WTC11 (cell line): ENCODE data around the gene FBXO24.

Experiments used
- CREB1 ChIP-seq: sonication (generic); formaldehyde crosslinking; IDR thresholded peaks from 2 replicates; pipeline ENCODE4 v1.8.0; 2023; ENCODE audit warnings: mild to moderate bottlenecking, missing genetic modification reagents
- JUN ChIP-seq: sonication (generic); formaldehyde crosslinking; IDR thresholded peaks from 2 replicates; pipeline ENCODE4 v1.8.0; 2023; ENCODE audit warnings: mild to moderate bottlenecking, missing genetic modification reagents
- MYBL2 ChIP-seq: sonication (generic); formaldehyde crosslinking; IDR thresholded peaks from 2 replicates; pipeline ENCODE4 v1.8.1; 2023; ENCODE audit warnings: mild to moderate bottlenecking, moderate library complexity, missing genetic modification reagents
- PRRX2 ChIP-seq: fragments of 250-450 bp; sonication (Bioruptor Pico); IDR thresholded peaks from 2 replicates; pipeline ENCODE4 v1.8.0; 2021; ENCODE audit warnings: mild to moderate bottlenecking
- ZNF671 ChIP-seq: fragments of 250-450 bp; sonication (Bioruptor Pico); IDR thresholded peaks from 2 replicates; pipeline ENCODE4 v1.8.0; 2021; ENCODE audit warnings: mild to moderate bottlenecking
- TF ChIP-seq, protein P1 (sequence below): fragments of 200-600 bp; IDR thresholded peaks from 2 replicates; pipeline ENCODE4 v1.8.0; 2022; ENCODE audit warnings: antibody characterized with exemption
- TF ChIP-seq, protein P2 (sequence below): sonication (generic); formaldehyde crosslinking; IDR thresholded peaks from 2 replicates; pipeline ENCODE4 v1.8.1; 2023; ENCODE audit warnings: mild to moderate bottlenecking, missing genetic modification reagents, moderate library complexity

GRCh38 chr7:100540073-100540723 lies 45.9 kb upstream of the FBXO24 start:
- TF ChIP-seq PRRX2 (CRISPR knock-in tag) (no peak), JUN (CRISPR knock-in tag) (no peak), ZNF671 (CRISPR knock-in tag) (no peak), CREB1 (CRISPR knock-in tag) (no peak), MYBL2 (no peak)
- TF ChIP-seq, protein P1, sequence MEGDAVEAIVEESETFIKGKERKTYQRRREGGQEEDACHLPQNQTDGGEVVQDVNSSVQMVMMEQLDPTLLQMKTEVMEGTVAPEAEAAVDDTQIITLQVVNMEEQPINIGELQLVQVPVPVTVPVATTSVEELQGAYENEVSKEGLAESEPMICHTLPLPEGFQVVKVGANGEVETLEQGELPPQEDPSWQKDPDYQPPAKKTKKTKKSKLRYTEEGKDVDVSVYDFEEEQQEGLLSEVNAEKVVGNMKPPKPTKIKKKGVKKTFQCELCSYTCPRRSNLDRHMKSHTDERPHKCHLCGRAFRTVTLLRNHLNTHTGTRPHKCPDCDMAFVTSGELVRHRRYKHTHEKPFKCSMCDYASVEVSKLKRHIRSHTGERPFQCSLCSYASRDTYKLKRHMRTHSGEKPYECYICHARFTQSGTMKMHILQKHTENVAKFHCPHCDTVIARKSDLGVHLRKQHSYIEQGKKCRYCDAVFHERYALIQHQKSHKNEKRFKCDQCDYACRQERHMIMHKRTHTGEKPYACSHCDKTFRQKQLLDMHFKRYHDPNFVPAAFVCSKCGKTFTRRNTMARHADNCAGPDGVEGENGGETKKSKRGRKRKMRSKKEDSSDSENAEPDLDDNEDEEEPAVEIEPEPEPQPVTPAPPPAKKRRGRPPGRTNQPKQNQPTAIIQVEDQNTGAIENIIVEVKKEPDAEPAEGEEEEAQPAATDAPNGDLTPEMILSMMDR, result no peak
- TF ChIP-seq, protein P2, sequence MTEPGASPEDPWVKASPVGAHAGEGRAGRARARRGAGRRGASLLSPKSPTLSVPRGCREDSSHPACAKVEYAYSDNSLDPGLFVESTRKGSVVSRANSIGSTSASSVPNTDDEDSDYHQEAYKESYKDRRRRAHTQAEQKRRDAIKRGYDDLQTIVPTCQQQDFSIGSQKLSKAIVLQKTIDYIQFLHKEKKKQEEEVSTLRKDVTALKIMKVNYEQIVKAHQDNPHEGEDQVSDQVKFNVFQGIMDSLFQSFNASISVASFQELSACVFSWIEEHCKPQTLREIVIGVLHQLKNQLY (CRISPR knock-in tag), result no peak
